Measurements from ENCODE around the gene REST.

The REST gene

GRCh38 chr4:56861360-56861759 lies 46.3 kb upstream of the REST start:
- H3K4me3 ChIP-seq (replicated peaks; ENCODE audit: insufficient read depth, low read length) = no peak overlapping the region
- no peak for DNase-seq (ENCODE audit: low read depth in 1 of 2, low spot score in 1 of 2)
- no peak for TF ChIP-seq GABPA (IDR thresholded peaks at IDR 0.05; ENCODE audit: low read depth)
- no peak for TF ChIP-seq POLR2AphosphoS5 (IDR thresholded peaks at IDR 0.05; ENCODE audit: low read depth)
- no peak for TF ChIP-seq SPI1 (IDR thresholded peaks at IDR 0.05; ENCODE audit: borderline replicate concordance, low read depth)
- TF ChIP-seq REST (IDR thresholded peaks at IDR 0.05; ENCODE audit: insufficient replicate concordance, low read depth) = no peak
- no peak for TF ChIP-seq CTCF (IDR thresholded peaks at IDR 0.05; ENCODE audit: insufficient read depth, low read length)
- H3K27me3 ChIP-seq (ENCODE audit: insufficient read depth, poor library complexity, severe bottlenecking) = no peaks in the 10 kb centered on the region
- no peak overlapping the region for H3K27ac ChIP-seq (replicated peaks)

GRCh38 chr4:56863441-56864139 lies 44.1 kb upstream of the REST start:
- peak in 1 of 2 experiments; percentile 43 for DNase-seq (ENCODE audit: low read depth in 1 of 2, low spot score in 1 of 2)
- H3K27me3 ChIP-seq (ENCODE audit: insufficient read depth, poor library complexity, severe bottlenecking) = no peaks in the 10 kb centered on the region
- H3K27ac ChIP-seq (replicated peaks) = no peak overlapping the region
- no peak overlapping the region for H3K4me3 ChIP-seq (replicated peaks; ENCODE audit: insufficient read depth, low read length)
- TF ChIP-seq CTCF (IDR thresholded peaks at IDR 0.05; ENCODE audit: insufficient read depth, low read length) (no peak), REST (IDR thresholded peaks at IDR 0.05; ENCODE audit: insufficient replicate concordance, low read depth) (no peak), GABPA (IDR thresholded peaks at IDR 0.05; ENCODE audit: low read depth) (no peak), POLR2AphosphoS5 (IDR thresholded peaks at IDR 0.05; ENCODE audit: low read depth) (no peak), SPI1 (IDR thresholded peaks at IDR 0.05; ENCODE audit: borderline replicate concordance, low read depth) (no peak)

- Histone ChIP-seq H3K27me3 (ENCODE audit: insufficient read depth, poor library complexity, severe bottlenecking) (no peaks in the 10 kb centered on the region), H3K4me3 (replicated peaks; ENCODE audit: insufficient read depth, low read length) (no peak overlapping the region), H3K27ac (replicated peaks) (no peak overlapping the region)
- TF ChIP-seq CTCF (IDR thresholded peaks at IDR 0.05; ENCODE audit: insufficient read depth, low read length) (no peak), POLR2AphosphoS5 (IDR thresholded peaks at IDR 0.05; ENCODE audit: low read depth) (no peak), SPI1 (IDR thresholded peaks at IDR 0.05; ENCODE audit: borderline replicate concordance, low read depth) (no peak), GABPA (IDR thresholded peaks at IDR 0.05; ENCODE audit: low read depth) (no peak), REST (IDR thresholded peaks at IDR 0.05; ENCODE audit: insufficient replicate concordance, low read depth) (no peak)
- no peak for DNase-seq (ENCODE audit: low read depth in 1 of 2, low spot score in 1 of 2)
Measured at GRCh38 chr4:56870946-56871345, 36.8 kb upstream of the REST start.

All from HL-60 (cell line).